Measurements from ENCODE around the gene SRGAP2. TPM values are rescaled to one million over a fixed set of nuclear protein-coding genes. Genes with fewer than 3 reads are reported as not detected.
"Not testable (repeated sequence)": the region's sequence is repeated elsewhere in the genome, so short reads cannot be mapped to it uniquely, and the experiment has no call there.

SRGAP2 gene
- total RNA-seq, 4 donors from 2014 or later: 81.2 to 161 (median 113) TPM

GRCh38 chr1:206224190-206224776, 20.9 kb downstream of the SRGAP2 start:
- H3K4me3 ChIP-seq (ENCODE audit: low read depth, poor library complexity, severe bottlenecking); intact Hi-C loops (cut with DNase I; ENCODE audit: low total_unique reads); DNase-seq (ENCODE audit: low spot score in 2 of 2): not testable (repeated sequence)
- WGBS, 2 donors: 75 to 78% methylated on average over 2 of the region's 6 CpGs

DNA sequence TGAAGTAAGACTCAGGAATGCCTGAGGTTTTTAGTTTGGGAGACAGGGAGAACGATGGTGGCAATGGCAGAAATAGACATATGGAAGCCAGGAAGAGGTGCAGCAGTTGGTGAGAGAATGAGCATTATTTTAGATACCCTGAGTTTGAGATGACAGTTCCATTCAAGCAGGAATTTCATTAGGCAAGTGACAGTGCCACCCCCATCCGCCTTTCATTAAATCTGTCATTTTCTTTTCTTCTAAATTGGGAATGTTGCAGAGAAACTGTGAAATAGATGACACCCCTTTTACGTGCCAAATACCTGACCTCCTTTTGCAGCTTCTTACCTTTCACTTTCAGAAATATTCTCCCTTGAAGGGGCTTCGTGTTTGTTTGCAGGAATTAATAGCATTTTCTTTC, 22.0 kb downstream of the SRGAP2 start:
- DNase-seq (ENCODE audit: low spot score in 2 of 2); H3K4me3 ChIP-seq (ENCODE audit: low read depth, poor library complexity, severe bottlenecking); intact Hi-C loops (cut with DNase I; ENCODE audit: low total_unique reads): not testable (repeated sequence)
- 73 to 78% methylated on average over 4 of the region's 4 CpGs for WGBS, 2 donors

- DNase-seq (ENCODE audit: low spot score in 2 of 2); H3K4me3 ChIP-seq (ENCODE audit: low read depth, poor library complexity, severe bottlenecking); intact Hi-C loops (cut with DNase I; ENCODE audit: low total_unique reads): not testable (repeated sequence)
- 51 to 55% methylated on average over 3 to 4 of the region's 5 CpGs for WGBS, 2 donors
Measured at GRCh38 chr1:206226886-206227285, 23.5 kb downstream of the SRGAP2 start.

- H3K4me3 ChIP-seq (ENCODE audit: low read depth, poor library complexity, severe bottlenecking); intact Hi-C loops (cut with DNase I; ENCODE audit: low total_unique reads); DNase-seq (ENCODE audit: low spot score in 2 of 2): not testable (repeated sequence)
- WGBS, 2 donors: 31 to 33% methylated on average over 2 of the region's 2 CpGs
Measured at GRCh38 chr1:206229286-206229685, 25.9 kb downstream of the SRGAP2 start.

- H3K4me3 ChIP-seq (ENCODE audit: low read depth, poor library complexity, severe bottlenecking); intact Hi-C loops (cut with DNase I; ENCODE audit: low total_unique reads); DNase-seq (ENCODE audit: low spot score in 2 of 2): not testable (repeated sequence)
- 86 to 93% methylated on average over 5 to 7 of the region's 9 CpGs for WGBS, 2 donors
Measured at GRCh38 chr1:206231989-206232388, 28.6 kb downstream of the SRGAP2 start.

DNA sequence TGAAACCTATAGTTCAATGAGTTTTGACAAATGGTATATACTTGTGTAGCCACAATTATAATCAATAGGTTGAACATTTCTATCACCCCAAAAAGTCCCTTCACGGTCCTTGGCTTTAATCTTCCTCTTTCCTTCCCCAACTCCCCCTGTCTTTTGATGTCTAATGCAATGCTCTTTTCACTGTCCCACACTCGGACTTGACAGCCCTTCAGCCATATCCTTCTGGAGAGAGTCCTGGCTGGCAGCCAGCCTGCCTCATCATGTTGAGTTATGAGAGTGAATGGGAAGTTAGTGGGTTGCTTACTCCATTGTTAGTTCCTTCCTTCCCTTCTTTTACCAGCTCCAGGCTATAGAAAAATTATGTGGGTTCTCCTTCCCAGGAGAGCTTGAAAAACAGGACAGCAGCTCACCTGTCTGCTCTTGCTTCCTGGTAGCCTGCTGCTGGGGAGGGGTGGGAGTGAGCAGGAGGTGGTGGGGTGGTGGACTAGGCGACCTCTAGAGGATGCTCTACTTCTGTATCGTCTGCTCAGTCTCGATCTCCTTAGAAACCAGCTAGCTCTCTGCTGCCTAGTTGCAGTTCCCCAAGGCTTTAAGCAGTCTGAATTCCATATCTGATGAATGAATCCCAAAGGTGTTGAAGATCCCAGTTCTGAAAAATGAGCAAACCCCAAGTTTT, 29.8 kb downstream of the SRGAP2 start:
- WGBS, 2 donors: 56 to 63% methylated on average over 2 to 3 of the region's 5 CpGs
- H3K4me3 ChIP-seq (ENCODE audit: low read depth, poor library complexity, severe bottlenecking); intact Hi-C loops (cut with DNase I; ENCODE audit: low total_unique reads); DNase-seq (ENCODE audit: low spot score in 2 of 2): not testable (repeated sequence)

GRCh38 chr1:206234189-206234916, 31.0 kb downstream of the SRGAP2 start:
- 77 to 94% methylated on average over 3 of the region's 3 CpGs for WGBS, 2 donors
- H3K4me3 ChIP-seq (ENCODE audit: low read depth, poor library complexity, severe bottlenecking); intact Hi-C loops (cut with DNase I; ENCODE audit: low total_unique reads); DNase-seq (ENCODE audit: low spot score in 2 of 2): not testable (repeated sequence)

DNA sequence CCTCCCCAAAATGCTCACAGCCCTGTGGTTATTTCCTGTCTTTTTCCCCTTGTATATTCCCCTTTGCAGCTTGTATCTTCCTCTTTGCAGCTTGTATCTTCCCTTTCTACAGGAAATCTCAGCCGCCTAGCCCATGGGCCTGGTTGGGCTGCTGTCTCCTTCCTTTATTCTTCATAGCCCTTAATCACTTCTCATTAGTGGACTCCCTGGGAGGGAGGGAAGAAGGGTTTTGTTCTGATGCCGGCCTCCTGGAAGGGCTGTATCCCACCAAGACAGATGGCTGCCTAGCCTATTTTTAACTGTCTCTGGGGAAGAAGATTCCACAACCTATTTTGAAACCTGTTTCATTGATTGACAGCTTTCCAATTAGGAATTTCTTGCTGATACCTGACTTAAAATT, 31.8 kb downstream of the SRGAP2 start:
- intact Hi-C loops (cut with DNase I; ENCODE audit: low total_unique reads); DNase-seq (ENCODE audit: low spot score in 2 of 2); H3K4me3 ChIP-seq (ENCODE audit: low read depth, poor library complexity, severe bottlenecking): not testable (repeated sequence)
- WGBS, 2 donors: no CpG with 5 or more reads among the region's 2 CpGs

GRCh38 chr1:206240288-206240687, 36.9 kb downstream of the SRGAP2 start:
- H3K4me3 ChIP-seq (ENCODE audit: low read depth, poor library complexity, severe bottlenecking); DNase-seq (ENCODE audit: low spot score in 2 of 2); intact Hi-C loops (cut with DNase I; ENCODE audit: low total_unique reads): not testable (repeated sequence)
- WGBS, 2 donors: 35 to 59% methylated on average over 3 to 4 of the region's 4 CpGs

- H3K4me3 ChIP-seq (ENCODE audit: low read depth, poor library complexity, severe bottlenecking); DNase-seq (ENCODE audit: low spot score in 2 of 2); intact Hi-C loops (cut with DNase I; ENCODE audit: low total_unique reads): not testable (repeated sequence)
- 67 to 71% methylated on average over 1 of the region's 3 CpGs for WGBS, 2 donors
Measured at GRCh38 chr1:206243335-206243734, 40.0 kb downstream of the SRGAP2 start.

GRCh38 chr1:206245479-206245878, 42.1 kb downstream of the SRGAP2 start:
- WGBS, 2 donors: 73 to 79% methylated on average over 1 of the region's 3 CpGs
- H3K4me3 ChIP-seq (ENCODE audit: low read depth, poor library complexity, severe bottlenecking); intact Hi-C loops (cut with DNase I; ENCODE audit: low total_unique reads); DNase-seq (ENCODE audit: low spot score in 2 of 2): not testable (repeated sequence)

DNA sequence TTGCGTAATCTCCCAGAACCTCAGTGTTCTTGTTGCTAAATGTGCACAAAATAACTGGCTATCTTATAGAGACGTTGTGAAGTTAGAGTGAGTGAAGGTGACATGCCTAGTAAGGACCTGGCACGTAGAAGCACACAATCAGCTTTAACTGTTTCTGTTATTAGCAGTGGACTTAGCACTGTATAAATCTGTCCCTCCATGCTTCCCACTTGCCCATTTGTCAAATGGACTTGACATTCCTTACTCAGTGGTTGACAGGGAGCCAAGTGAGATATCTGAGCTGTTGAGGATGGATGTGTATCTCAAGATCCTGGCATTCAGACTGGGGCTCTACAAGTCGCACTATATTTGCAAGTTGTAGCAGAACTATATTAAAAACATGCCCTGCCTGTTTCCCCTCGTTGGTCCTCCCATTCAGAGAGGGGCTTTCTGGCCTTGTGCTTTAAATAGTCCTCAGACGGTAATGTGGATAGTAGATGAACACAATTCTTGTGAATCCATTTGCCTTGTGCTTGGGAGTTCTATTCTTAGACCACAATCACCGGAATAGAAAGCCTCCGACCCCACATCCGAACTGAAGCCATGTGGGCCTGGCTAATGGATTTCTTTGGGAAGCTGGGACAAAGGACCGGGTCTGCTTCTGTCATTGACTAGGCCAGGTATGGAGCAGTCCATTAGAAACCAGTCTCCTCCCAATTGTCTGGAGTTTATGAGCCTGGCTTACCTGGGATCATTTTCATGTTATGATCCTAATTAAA, 43.0 kb downstream of the SRGAP2 start:
- WGBS, 2 donors: no CpG with 5 or more reads among the region's 10 CpGs
- DNase-seq (ENCODE audit: low spot score in 2 of 2); intact Hi-C loops (cut with DNase I; ENCODE audit: low total_unique reads); H3K4me3 ChIP-seq (ENCODE audit: low read depth, poor library complexity, severe bottlenecking): not testable (repeated sequence)

DNA sequence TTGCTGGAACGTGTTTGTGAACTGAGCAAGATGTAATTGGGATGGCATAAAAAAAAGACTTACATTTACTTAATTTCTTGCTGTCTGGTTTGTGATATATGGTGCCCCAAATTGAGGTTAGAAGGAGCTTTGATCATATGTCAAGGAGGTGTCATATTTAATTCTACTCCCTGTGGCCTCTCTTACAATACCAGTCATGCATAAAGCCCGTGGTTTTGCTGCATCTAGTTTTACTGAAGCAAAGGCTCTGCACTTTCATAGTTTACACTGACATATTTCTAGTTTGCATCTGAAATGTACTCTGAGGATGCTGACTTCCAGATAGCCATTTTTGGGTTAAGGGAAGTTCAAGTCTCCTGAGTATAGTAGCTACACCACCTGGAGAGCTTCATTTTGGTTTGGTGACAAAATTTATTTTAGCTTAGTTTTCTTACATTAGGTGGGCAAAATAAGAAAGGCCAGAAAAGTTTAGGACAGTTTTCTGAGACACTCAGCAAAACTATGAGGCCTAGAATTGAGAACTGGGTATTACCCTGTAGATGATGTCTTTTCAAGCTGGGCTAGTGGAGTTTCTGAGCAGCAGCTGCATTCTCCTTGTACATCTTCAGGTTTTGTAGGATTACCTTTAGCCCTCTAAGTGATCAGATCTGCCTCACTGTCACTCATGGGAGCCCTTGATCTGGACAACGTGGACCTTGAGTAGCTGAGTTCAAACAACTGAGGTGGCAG, 47.8 kb downstream of the SRGAP2 start:
- WGBS, 2 donors: 40 to 83% methylated on average over 1 to 2 of the region's 3 CpGs
- intact Hi-C loops (cut with DNase I; ENCODE audit: low total_unique reads); H3K4me3 ChIP-seq (ENCODE audit: low read depth, poor library complexity, severe bottlenecking); DNase-seq (ENCODE audit: low spot score in 2 of 2): not testable (repeated sequence)

DNA sequence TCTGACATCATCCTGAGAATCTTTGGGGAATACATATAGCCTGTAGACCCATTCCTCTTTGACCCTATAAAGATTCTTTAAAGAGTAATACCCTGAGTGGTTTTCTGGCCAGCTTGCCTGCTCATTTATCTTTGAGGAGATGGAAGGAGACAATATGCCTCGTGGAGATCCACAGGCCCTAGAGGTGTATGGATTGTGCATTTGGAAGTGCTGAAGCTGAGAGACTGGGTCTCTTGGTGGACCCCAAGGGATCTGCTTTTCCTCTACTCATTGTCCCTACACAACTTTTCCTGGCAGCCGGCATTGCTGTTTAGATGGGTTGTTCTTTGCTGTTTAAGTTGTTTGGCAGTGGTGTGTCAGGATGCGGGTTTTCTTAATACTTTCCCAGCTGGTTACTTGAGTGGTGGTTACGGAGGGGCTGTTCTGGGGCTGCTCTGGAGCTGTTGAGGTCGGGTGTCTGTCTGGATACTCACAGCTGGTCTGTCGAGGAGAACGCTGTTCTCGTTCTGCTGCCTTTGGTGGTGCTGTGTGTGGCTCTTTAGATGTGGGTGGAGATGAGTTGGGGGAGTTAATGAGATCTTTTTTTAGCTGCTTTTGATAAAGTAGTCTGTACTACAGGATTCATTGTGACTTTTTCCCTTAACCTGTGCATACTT, 49.5 kb downstream of the SRGAP2 start:
- DNase-seq (ENCODE audit: low spot score in 2 of 2); H3K4me3 ChIP-seq (ENCODE audit: low read depth, poor library complexity, severe bottlenecking); intact Hi-C loops (cut with DNase I; ENCODE audit: low total_unique reads): not testable (repeated sequence)
- no CpG with 5 or more reads among the region's 8 CpGs for WGBS, 2 donors
